Stimulated activated naive CD8-positive, alpha-beta T cell treated with anti-CD3 and anti-CD28 coated beads, Interleukin-15, Interleukin-2, amounts not matched to agents 100 ng/mL and 50 ng/mL, for 24 hours (primary cell): ENCODE results near the gene ATG2A.
A peak's percentile ranks its signal among the peaks of the same experiment; 100 is the strongest.

Experiments
- H3K27ac Mint-ChIP-seq: one replicate; pipeline ENCODE4 v1.8.0; 2021; ENCODE audit warnings: mild to moderate bottlenecking, mixed read lengths
- H3K27me3 Mint-ChIP-seq: one replicate; pipeline ENCODE4 v1.8.0; 2021; ENCODE audit warnings: mixed read lengths
- H3K36me3 Mint-ChIP-seq: one replicate; pipeline ENCODE4 v1.8.0; 2021; ENCODE audit warnings: low read depth, mixed read lengths
- H3K4me1 Mint-ChIP-seq: one replicate; pipeline ENCODE4 v1.8.0; 2021; ENCODE audit warnings: low read depth, mixed read lengths
- H3K4me3 Mint-ChIP-seq: one replicate; pipeline ENCODE4 v1.8.0; 2021; ENCODE audit warnings: mild to moderate bottlenecking, mixed read lengths
- H3K9me3 Mint-ChIP-seq: one replicate; pipeline ENCODE4 v1.8.0; 2021; ENCODE audit warnings: mixed read lengths

ATG2A gene

DNA sequence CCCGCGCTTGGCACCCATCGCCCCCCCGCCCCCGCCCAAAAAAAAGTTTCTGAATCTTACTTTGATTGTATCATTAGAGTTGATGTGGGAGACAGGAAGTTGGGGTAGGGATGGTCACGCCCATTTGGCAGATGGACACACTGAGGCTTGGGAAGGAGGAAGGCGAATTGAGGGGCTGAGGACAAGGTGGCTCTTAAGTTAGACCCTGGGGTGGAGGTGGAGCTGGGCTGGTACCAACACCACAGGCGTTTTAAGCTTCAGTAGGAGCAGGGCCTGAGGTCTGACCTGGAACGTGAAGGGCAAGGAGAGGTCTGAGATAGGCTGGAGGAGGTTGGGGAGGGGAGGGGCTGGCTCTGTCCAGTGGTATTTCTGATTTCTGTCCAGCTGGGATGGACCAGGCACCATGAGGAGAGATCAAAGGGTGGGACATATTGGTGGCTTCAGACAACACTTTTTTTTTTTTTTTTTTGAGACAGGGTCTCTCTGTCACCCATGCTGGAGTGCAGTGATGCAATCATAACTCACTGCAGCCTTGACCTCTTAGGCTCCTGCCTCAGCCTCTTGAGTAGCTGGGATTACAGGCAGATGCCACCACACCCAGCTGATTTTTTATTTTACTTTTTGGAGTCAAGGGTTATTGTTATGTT is 71.8 kb downstream of the ATG2A start:
- Mint-ChIP-seq H3K27me3 (no peaks in the 10 kb centered on the region), H3K4me3 (peak overlapping the region; percentile 28), H3K36me3 (no peaks in the 10 kb centered on the region), H3K9me3 (no peaks in the 10 kb centered on the region), H3K4me1 (peaks cover 46% of the 10 kb centered on the region), H3K27ac (peak overlapping the region; percentile 12)
